Suprapubic skin (tissue), 3 donors: Measurements from ENCODE around the gene SNAPC1.

Experiments used
- POLR2AphosphoS5 ChIP-seq, 3 donors: sonication (generic); formaldehyde crosslinking; IDR thresholded peaks; one replicate each; pipeline ENCODE4 v1.6.1; 2017; ENCODE audit warnings: antibody characterized with exemption in 3 of 3
- TF ChIP-seq, protein P1 (sequence below), 2 donors: fragments of 200-600 bp in 1 of 2; fragments of 450-650 bp in 1 of 2; sonication (generic) in 1 of 2; IDR thresholded peaks; one replicate each; pipeline ENCODE4 v1.5.1; 2016 to 2019; ENCODE audit warnings: antibody characterized with exemption in 2 of 2, mild to moderate bottlenecking in 1 of 2, moderate library complexity in 1 of 2

DNA sequence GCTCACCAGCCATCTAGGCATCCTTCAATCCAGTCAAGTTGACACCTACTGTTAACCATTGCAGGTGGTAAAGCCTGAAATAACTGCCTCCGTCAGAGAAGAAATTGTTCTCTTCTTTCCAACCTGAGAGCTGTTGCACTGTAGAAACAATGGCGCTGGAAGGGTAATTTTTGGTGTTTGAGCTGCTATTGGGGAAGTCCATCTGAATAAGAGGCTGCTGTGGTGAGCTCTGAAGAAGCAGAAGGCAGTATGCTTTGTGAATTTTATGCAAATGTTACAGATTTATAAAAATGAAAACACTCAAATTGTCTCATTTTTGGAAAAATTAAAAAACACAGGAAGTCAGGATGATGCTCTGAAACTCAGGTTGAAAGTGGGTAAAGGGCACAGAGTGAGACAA, 60.2 kb downstream of the SNAPC1 start:
- no peak for TF ChIP-seq POLR2AphosphoS5 (IDR thresholded peaks at IDR 0.05)
- TF ChIP-seq, protein P1, sequence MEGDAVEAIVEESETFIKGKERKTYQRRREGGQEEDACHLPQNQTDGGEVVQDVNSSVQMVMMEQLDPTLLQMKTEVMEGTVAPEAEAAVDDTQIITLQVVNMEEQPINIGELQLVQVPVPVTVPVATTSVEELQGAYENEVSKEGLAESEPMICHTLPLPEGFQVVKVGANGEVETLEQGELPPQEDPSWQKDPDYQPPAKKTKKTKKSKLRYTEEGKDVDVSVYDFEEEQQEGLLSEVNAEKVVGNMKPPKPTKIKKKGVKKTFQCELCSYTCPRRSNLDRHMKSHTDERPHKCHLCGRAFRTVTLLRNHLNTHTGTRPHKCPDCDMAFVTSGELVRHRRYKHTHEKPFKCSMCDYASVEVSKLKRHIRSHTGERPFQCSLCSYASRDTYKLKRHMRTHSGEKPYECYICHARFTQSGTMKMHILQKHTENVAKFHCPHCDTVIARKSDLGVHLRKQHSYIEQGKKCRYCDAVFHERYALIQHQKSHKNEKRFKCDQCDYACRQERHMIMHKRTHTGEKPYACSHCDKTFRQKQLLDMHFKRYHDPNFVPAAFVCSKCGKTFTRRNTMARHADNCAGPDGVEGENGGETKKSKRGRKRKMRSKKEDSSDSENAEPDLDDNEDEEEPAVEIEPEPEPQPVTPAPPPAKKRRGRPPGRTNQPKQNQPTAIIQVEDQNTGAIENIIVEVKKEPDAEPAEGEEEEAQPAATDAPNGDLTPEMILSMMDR (IDR thresholded peaks at IDR 0.05) = no peak
